K562 (cell line): ENCODE results near the gene MSRB3. TPM values are rescaled to one million over a fixed set of nuclear protein-coding genes. Genes with fewer than 3 reads are reported as not detected.

ENCODE experiments used
- CHD1 ChIP-seq: fragments of 200-600 bp; sonication (generic); IDR thresholded peaks from one replicate; pipeline ENCODE4 v1.6.1; 2012; ENCODE audit warnings: mild to moderate bottlenecking, moderate library complexity, low read length, inconsistent platforms
- FIP1L1 ChIP-seq: fragments of 200-400 bp; formaldehyde crosslinking; IDR thresholded peaks from 2 replicates; pipeline ENCODE4 v1.6.1; 2018; ENCODE audit warnings: mild to moderate bottlenecking, low read depth, low read length; ENCODE audit not compliant: poor library complexity, severe bottlenecking
- ZBTB33 ChIP-seq: sonication (generic); formaldehyde crosslinking; IDR thresholded peaks from 2 replicates; pipeline ENCODE4 v1.8.1; 2023; ENCODE audit warnings: mild to moderate bottlenecking, missing genetic modification reagents
- ZNF174 ChIP-seq: fragments of 250-450 bp; sonication (Bioruptor Pico); IDR thresholded peaks from 2 replicates; pipeline ENCODE4 v1.4.0; 2020; ENCODE audit warnings: mild to moderate bottlenecking
- polyA plus RNA-seq, 8 experiments: library from polyadenylated mRNA; depleted of rRNA in 4 of 8; stranded (reverse) in 5 of 8; unstranded in 3 of 8; fragments of >200 nt; fragmentation: Nextera tagmentation in 2 of 8; fragmentation: Illumina TruSeq in 1 of 8; extraction: Ambion mirVana in 2 of 8; extraction: Trizol in 1 of 8; gene quantifications; 2 replicates each; pipeline versions ENCODE4 v1.2.1 to v1.2.3, GENCODE V29; 2011 to 2014; ENCODE audit warnings: inconsistent platforms in 1 of 8, missing spikeins in 1 of 8
- total RNA-seq, 7 experiments: library from RNA; depleted of rRNA in 6 of 7; stranded (reverse); fragments of >200 nt in 6 of 7; fragmentation: Illumina TruSeq in 2 of 7; extraction: Trizol in 2 of 7; gene quantifications; 2 replicates each; pipeline versions ENCODE4 v1.2.1 to v1.2.3, GENCODE V29; 2011 to 2021; ENCODE audit warnings: low replicate concordance in 1 of 7
- TF ChIP-seq, protein P1 (sequence below): fragments of 450-650 bp; IDR thresholded peaks from 2 replicates; pipeline ENCODE4 v1.6.1; 2016; ENCODE audit warnings: mild to moderate bottlenecking, moderate library complexity
- TF ChIP-seq, protein P2 (sequence below): fragments of 450-650 bp; formaldehyde crosslinking; IDR thresholded peaks from 2 replicates; pipeline ENCODE4 v1.4.0; 2022; ENCODE audit warnings: missing genetic modification characterization

MSRB3 gene
- total and polyA plus RNA-seq, 9 of the 15 experiments (the other 6 are each of a cell fraction or from before 2014, with no cell fraction given): 0.04 TPM; not detected in 8

- TF ChIP-seq, protein P1, sequence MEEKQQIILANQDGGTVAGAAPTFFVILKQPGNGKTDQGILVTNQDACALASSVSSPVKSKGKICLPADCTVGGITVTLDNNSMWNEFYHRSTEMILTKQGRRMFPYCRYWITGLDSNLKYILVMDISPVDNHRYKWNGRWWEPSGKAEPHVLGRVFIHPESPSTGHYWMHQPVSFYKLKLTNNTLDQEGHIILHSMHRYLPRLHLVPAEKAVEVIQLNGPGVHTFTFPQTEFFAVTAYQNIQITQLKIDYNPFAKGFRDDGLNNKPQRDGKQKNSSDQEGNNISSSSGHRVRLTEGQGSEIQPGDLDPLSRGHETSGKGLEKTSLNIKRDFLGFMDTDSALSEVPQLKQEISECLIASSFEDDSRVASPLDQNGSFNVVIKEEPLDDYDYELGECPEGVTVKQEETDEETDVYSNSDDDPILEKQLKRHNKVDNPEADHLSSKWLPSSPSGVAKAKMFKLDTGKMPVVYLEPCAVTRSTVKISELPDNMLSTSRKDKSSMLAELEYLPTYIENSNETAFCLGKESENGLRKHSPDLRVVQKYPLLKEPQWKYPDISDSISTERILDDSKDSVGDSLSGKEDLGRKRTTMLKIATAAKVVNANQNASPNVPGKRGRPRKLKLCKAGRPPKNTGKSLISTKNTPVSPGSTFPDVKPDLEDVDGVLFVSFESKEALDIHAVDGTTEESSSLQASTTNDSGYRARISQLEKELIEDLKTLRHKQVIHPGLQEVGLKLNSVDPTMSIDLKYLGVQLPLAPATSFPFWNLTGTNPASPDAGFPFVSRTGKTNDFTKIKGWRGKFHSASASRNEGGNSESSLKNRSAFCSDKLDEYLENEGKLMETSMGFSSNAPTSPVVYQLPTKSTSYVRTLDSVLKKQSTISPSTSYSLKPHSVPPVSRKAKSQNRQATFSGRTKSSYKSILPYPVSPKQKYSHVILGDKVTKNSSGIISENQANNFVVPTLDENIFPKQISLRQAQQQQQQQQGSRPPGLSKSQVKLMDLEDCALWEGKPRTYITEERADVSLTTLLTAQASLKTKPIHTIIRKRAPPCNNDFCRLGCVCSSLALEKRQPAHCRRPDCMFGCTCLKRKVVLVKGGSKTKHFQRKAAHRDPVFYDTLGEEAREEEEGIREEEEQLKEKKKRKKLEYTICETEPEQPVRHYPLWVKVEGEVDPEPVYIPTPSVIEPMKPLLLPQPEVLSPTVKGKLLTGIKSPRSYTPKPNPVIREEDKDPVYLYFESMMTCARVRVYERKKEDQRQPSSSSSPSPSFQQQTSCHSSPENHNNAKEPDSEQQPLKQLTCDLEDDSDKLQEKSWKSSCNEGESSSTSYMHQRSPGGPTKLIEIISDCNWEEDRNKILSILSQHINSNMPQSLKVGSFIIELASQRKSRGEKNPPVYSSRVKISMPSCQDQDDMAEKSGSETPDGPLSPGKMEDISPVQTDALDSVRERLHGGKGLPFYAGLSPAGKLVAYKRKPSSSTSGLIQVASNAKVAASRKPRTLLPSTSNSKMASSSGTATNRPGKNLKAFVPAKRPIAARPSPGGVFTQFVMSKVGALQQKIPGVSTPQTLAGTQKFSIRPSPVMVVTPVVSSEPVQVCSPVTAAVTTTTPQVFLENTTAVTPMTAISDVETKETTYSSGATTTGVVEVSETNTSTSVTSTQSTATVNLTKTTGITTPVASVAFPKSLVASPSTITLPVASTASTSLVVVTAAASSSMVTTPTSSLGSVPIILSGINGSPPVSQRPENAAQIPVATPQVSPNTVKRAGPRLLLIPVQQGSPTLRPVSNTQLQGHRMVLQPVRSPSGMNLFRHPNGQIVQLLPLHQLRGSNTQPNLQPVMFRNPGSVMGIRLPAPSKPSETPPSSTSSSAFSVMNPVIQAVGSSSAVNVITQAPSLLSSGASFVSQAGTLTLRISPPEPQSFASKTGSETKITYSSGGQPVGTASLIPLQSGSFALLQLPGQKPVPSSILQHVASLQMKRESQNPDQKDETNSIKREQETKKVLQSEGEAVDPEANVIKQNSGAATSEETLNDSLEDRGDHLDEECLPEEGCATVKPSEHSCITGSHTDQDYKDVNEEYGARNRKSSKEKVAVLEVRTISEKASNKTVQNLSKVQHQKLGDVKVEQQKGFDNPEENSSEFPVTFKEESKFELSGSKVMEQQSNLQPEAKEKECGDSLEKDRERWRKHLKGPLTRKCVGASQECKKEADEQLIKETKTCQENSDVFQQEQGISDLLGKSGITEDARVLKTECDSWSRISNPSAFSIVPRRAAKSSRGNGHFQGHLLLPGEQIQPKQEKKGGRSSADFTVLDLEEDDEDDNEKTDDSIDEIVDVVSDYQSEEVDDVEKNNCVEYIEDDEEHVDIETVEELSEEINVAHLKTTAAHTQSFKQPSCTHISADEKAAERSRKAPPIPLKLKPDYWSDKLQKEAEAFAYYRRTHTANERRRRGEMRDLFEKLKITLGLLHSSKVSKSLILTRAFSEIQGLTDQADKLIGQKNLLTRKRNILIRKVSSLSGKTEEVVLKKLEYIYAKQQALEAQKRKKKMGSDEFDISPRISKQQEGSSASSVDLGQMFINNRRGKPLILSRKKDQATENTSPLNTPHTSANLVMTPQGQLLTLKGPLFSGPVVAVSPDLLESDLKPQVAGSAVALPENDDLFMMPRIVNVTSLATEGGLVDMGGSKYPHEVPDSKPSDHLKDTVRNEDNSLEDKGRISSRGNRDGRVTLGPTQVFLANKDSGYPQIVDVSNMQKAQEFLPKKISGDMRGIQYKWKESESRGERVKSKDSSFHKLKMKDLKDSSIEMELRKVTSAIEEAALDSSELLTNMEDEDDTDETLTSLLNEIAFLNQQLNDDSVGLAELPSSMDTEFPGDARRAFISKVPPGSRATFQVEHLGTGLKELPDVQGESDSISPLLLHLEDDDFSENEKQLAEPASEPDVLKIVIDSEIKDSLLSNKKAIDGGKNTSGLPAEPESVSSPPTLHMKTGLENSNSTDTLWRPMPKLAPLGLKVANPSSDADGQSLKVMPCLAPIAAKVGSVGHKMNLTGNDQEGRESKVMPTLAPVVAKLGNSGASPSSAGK: no peak
- no peak for TF ChIP-seq ZBTB33 (CRISPR knock-in tag)
- TF ChIP-seq FIP1L1: no peak
- no peak for TF ChIP-seq ZNF174 (CRISPR knock-in tag)
- TF ChIP-seq, protein P2, sequence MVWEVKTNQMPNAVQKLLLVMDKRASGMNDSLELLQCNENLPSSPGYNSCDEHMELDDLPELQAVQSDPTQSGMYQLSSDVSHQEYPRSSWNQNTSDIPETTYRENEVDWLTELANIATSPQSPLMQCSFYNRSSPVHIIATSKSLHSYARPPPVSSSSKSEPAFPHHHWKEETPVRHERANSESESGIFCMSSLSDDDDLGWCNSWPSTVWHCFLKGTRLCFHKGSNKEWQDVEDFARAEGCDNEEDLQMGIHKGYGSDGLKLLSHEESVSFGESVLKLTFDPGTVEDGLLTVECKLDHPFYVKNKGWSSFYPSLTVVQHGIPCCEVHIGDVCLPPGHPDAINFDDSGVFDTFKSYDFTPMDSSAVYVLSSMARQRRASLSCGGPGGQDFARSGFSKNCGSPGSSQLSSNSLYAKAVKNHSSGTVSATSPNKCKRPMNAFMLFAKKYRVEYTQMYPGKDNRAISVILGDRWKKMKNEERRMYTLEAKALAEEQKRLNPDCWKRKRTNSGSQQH (CRISPR knock-in tag): no peak
- no peak for TF ChIP-seq CHD1
- TF ChIP-seq, all 486 proteins: peak for 0
Observed at GRCh38 chr12:65287426-65287825, 8.9 kb downstream of the MSRB3 start (continued).
